ENCODE data around the gene KIF18B. TPM values are rescaled to one million over a fixed set of nuclear protein-coding genes. Genes with fewer than 3 reads are reported as not detected.

The KIF18B gene
- total and polyA plus RNA-seq, 2 of the 13 experiments (the other 11 are each of a cell fraction or from before 2014, with no cell fraction given), result 15.2 to 15.3 TPM

GRCh38 chr17:44916781-44917241 is 30.8 kb downstream of the KIF18B start (continued):
- peak; percentile 98 for TF ChIP-seq HNRNPL (IDR thresholded peaks at IDR 0.05; ENCODE audit: low read depth, low read length)
- TF ChIP-seq KDM4B (CRISPR knock-in tag; IDR thresholded peaks at IDR 0.05), result no peak
- TF ChIP-seq ZFP82 (CRISPR knock-in tag; IDR thresholded peaks at IDR 0.05; ENCODE audit: borderline replicate concordance), result no peak
- TF ChIP-seq PHB2 (IDR thresholded peaks at IDR 0.05; ENCODE audit: partially characterized antibody), result no peak
- TF ChIP-seq GLMP (CRISPR knock-in tag; IDR thresholded peaks at IDR 0.05; ENCODE audit: borderline replicate concordance), result no peak
- TF ChIP-seq XBP1 (CRISPR knock-in tag; IDR thresholded peaks at IDR 0.05), result no peak
- 0 out of 2 replicates have a peak, but pooled peaks have one; percentile 11 for TF ChIP-seq CHD4 (IDR thresholded peaks at IDR 0.05; ENCODE audit: borderline replicate concordance, low read length)
- no peak for TF ChIP-seq NR1H2 (CRISPR knock-in tag; IDR thresholded peaks at IDR 0.05; ENCODE audit: borderline replicate concordance, low read depth)
- TF ChIP-seq ZFP36 (IDR thresholded peaks at IDR 0.05; ENCODE audit: borderline replicate concordance, low read depth, low read length, partially characterized antibody), result no peak
- no peak for TF ChIP-seq E2F1 (CRISPR knock-in tag; IDR thresholded peaks at IDR 0.05)
- TF ChIP-seq ZNF768 (CRISPR knock-in tag; IDR thresholded peaks at IDR 0.05), result peak; percentile 72; the same call in 1 of the 2 replicates
- no peak for TF ChIP-seq CBFB (CRISPR knock-in tag; IDR thresholded peaks at IDR 0.05)
- peak; percentile 13; the same call in 1 of the 2 replicates for TF ChIP-seq ARID4A (CRISPR knock-in tag; IDR thresholded peaks at IDR 0.05; ENCODE audit: borderline replicate concordance)
- TF ChIP-seq RBFOX2 (IDR thresholded peaks at IDR 0.05; ENCODE audit: low read depth, low read length), result no peak
- TF ChIP-seq ARID5B (CRISPR knock-in tag; IDR thresholded peaks at IDR 0.05), result no peak
- 0 out of 2 replicates have a peak, but pooled peaks have one; percentile 18 for TF ChIP-seq ZBTB7A (CRISPR knock-in tag; IDR thresholded peaks at IDR 0.05)
- TF ChIP-seq KMT2A (CRISPR knock-in tag; IDR thresholded peaks at IDR 0.05), result no peak
- TF ChIP-seq CTCF (CRISPR knock-in tag; IDR thresholded peaks at IDR 0.05), result peak; percentile 40; the same call in 1 of the 2 replicates
